ENCODE data around the gene LRRC23. TPM values are rescaled to one million over a fixed set of nuclear protein-coding genes. Genes with fewer than 3 reads are reported as not detected.

The LRRC23 gene
- polyA plus RNA-seq, 1 experiment = 10.6 TPM

- DNase-seq (ENCODE audit: low read depth, low spot score) = peak; percentile 77
- Histone ChIP-seq H3K4me3 (ENCODE audit: low read depth, low read length) (peak within 1 kb of the TSS; percentile 79), H3K27me3 (ENCODE audit: control insufficient read depth, insufficient read depth, low read length) (no peaks in the 10 kb centered on the region), H3K9me3 (ENCODE audit: control insufficient read depth, insufficient read depth, low read length) (no peaks in the 10 kb centered on the region; the same call in 1 of the 2 replicates), H3K27ac (ENCODE audit: low read depth, low read length) (peak within 1 kb of the TSS; percentile 94)
- ChIA-PET CTCF (interaction anchor here (0.9 to 4.1 kb wide), 12 partner anchors 18 to 169 kb away, joined by 3 to 19 read pairs (median 6); partner anchors contain the start of gene C1RL), POLR2A (interaction anchor here (0.7 to 4.2 kb wide), 15 partner anchors 14 to 169 kb away, joined by 3 to 36 read pairs (median 6); partner anchors contain the start of genes ATN1, C1RL, CDCA3 and SPSB2)
- TF ChIP-seq CTCF (IDR thresholded peaks at IDR 0.05; ENCODE audit: low read depth, low read length) = no peak
Measured at GRCh38 chr12:6943722-6944380, 39.2 kb downstream of the LRRC23 start, which contains the start of the genes C12orf57 and RNU7-1. TSS of gene C12orf57 (plus strand) at chr12:6944022. CDS start at chr12:6944122, 100 bp downstream. TSS of gene RNU7-1 (plus strand) at chr12:6943816.

- peak; percentile 83 for TF ChIP-seq CTCF (IDR thresholded peaks at IDR 0.05; ENCODE audit: low read depth, low read length)
- H3K9me3 ChIP-seq (ENCODE audit: control insufficient read depth, insufficient read depth, low read length) = no peaks in the 10 kb centered on the region; the same call in 1 of the 2 replicates
- ChIA-PET CTCF (interaction anchor here (0.5 to 4.1 kb wide), 18 partner anchors 15 to 693 kb away, joined by 3 to 19 read pairs (median 5); partner anchors contain the start of genes C1R and C1RL), POLR2A (interaction anchor here (0.5 to 4.2 kb wide), 18 partner anchors 14 to 255 kb away, joined by 3 to 36 read pairs (median 4); partner anchors contain the start of genes ATN1, C1RL, SPSB2 and TPI1)
- H3K27me3 ChIP-seq (ENCODE audit: control insufficient read depth, insufficient read depth, low read length) = no peaks in the 10 kb centered on the region
- peak overlapping the region; percentile 94 for H3K27ac ChIP-seq (ENCODE audit: low read depth, low read length)
- H3K4me3 ChIP-seq (ENCODE audit: low read depth, low read length) = peak overlapping the region; percentile 79
- DNase-seq (ENCODE audit: low read depth, low spot score) = peak; percentile 88
Measured at GRCh38 chr12:6944381-6945186, 40.0 kb downstream of the LRRC23 start.

- H3K4me3 ChIP-seq (ENCODE audit: low read depth, low read length) = 0 out of 2 replicates have a peak overlapping the region, but pooled peaks have one; percentile 79
- TF ChIP-seq CTCF (IDR thresholded peaks at IDR 0.05; ENCODE audit: low read depth, low read length) = no peak
- POLR2A ChIA-PET = interaction anchor here (0.8 to 4.2 kb wide), 5 partner anchors 16 to 168 kb away, joined by 3 to 22 read pairs (median 3); no protein-coding TSS in a partner anchor
- no peaks in the 10 kb centered on the region for H3K27me3 ChIP-seq (ENCODE audit: control insufficient read depth, insufficient read depth, low read length)
- no peaks in the 10 kb centered on the region; the same call in 1 of the 2 replicates for H3K9me3 ChIP-seq (ENCODE audit: control insufficient read depth, insufficient read depth, low read length)
- DNase-seq (ENCODE audit: low read depth, low spot score) = no peak
- no peak overlapping the region for H3K27ac ChIP-seq (ENCODE audit: low read depth, low read length)
- CTCF ChIA-PET = interaction anchor here (0.9 to 4.1 kb wide), 11 partner anchors 16 to 692 kb away, joined by 3 to 19 read pairs (median 8); partner anchors contain the start of gene C1RL
Measured at GRCh38 chr12:6945613-6946012, 41.0 kb downstream of the LRRC23 start.

- Histone ChIP-seq H3K9me3 (ENCODE audit: control insufficient read depth, insufficient read depth, low read length) (no peaks in the 10 kb centered on the region; the same call in 1 of the 2 replicates), H3K27ac (ENCODE audit: low read depth, low read length) (no peak overlapping the region), H3K4me3 (ENCODE audit: low read depth, low read length) (no peak overlapping the region), H3K27me3 (ENCODE audit: control insufficient read depth, insufficient read depth, low read length) (no peaks in the 10 kb centered on the region)
- DNase-seq (ENCODE audit: low read depth, low spot score) = no peak
- POLR2A ChIA-PET = interaction anchor here (0.6 to 4.2 kb wide), 6 partner anchors 15 to 167 kb away, joined by 3 to 22 read pairs (median 3); no protein-coding TSS in a partner anchor
- CTCF ChIA-PET = interaction anchor here (1.4 to 4.1 kb wide), 4 partner anchors 15 to 199 kb away, joined by 9 to 18 read pairs (median 10); partner anchors contain the start of gene C1RL
- no peak for TF ChIP-seq CTCF (IDR thresholded peaks at IDR 0.05; ENCODE audit: low read depth, low read length)
Measured at GRCh38 chr12:6946033-6946919, 41.7 kb downstream of the LRRC23 start.

Data from AG04450 (cell line).